Cardiac fibroblast (primary cell): ENCODE data around the gene LRMDA.

Experiments used
- DNase-seq, 2 donors: peaks; one replicate each; pipeline versions ENCODE4 v3.0.0 to v3.0.0-alpha.2; 2010; ENCODE audit warnings: low read depth in 2 of 2
- H3K4me3 ChIP-seq, 2 donors: replicated peaks in 1 of 2; 1 replicate in 1 of 2; 2 replicates in 1 of 2; pipeline ENCODE4 v1.5.1; 2011; ENCODE audit warnings: low read depth in 2 of 2, low read length in 2 of 2, mild to moderate bottlenecking in 2 of 2, moderate library complexity in 1 of 2
- CTCF ChIP-seq: IDR thresholded peaks from one replicate; pipeline ENCODE4 v1.5.1; 2011; ENCODE audit warnings: low read depth, mild to moderate bottlenecking, low read length, inconsistent platforms

The LRMDA gene

GRCh38 chr10:76469675-76470074 lies 1038.3 kb downstream of the LRMDA start:
- TF ChIP-seq CTCF = no peak
- DNase-seq = peak; percentile 5 to 26
- H3K4me3 ChIP-seq = no peak overlapping the region

GRCh38 chr10:76479103-76479790 lies 1047.8 kb downstream of the LRMDA start:
- no peak for DNase-seq
- TF ChIP-seq CTCF = no peak

GRCh38 chr10:76481178-76481577 lies 1049.8 kb downstream of the LRMDA start:
- no peak overlapping the region for H3K4me3 ChIP-seq
- DNase-seq = no peak
- TF ChIP-seq CTCF = no peak

More at GRCh38 chr10:76479103-76479790, 1047.8 kb downstream of the LRMDA start:
- no peak overlapping the region for H3K4me3 ChIP-seq

- DNase-seq = no peak
- no peak for TF ChIP-seq CTCF
- no peak overlapping the region for H3K4me3 ChIP-seq
Measured at GRCh38 chr10:76487582-76487981, 1056.2 kb downstream of the LRMDA start.

GRCh38 chr10:76488602-76489001 lies 1057.2 kb downstream of the LRMDA start:
- no peak overlapping the region for H3K4me3 ChIP-seq
- no peak for TF ChIP-seq CTCF
- DNase-seq = no peak

GRCh38 chr10:76491216-76491615 lies 1059.8 kb downstream of the LRMDA start:
- no peak overlapping the region for H3K4me3 ChIP-seq
- peak; percentile 69 to 73 for DNase-seq
- no peak for TF ChIP-seq CTCF

- peak; percentile 84 to 97 for DNase-seq
- TF ChIP-seq CTCF = no peak
- no peak overlapping the region for H3K4me3 ChIP-seq
Measured at GRCh38 chr10:76492026-76492425, 1060.6 kb downstream of the LRMDA start.
